HG03060 (cell line): Measurements from ENCODE around the gene RHBDD1.

Experiments
- ATAC-seq: cut with Tn5 transposase; IDR thresholded peaks from one replicate; pipeline ENCODE4 v1.9.1; 2021; ENCODE audit warnings: low read depth, moderate number of reproducible peaks; ENCODE audit not compliant: unreplicated experiment

The RHBDD1 gene

GRCh38 chr2:227016894-227017293 is 181.0 kb downstream of the RHBDD1 start:
- ATAC-seq: no peak

- no peak for ATAC-seq
These were observed 184.6 kb downstream of the RHBDD1 start for GRCh38 chr2:227020416-227020815.

GRCh38 chr2:227022608-227023007 is 186.8 kb downstream of the RHBDD1 start:
- ATAC-seq: no peak

DNA sequence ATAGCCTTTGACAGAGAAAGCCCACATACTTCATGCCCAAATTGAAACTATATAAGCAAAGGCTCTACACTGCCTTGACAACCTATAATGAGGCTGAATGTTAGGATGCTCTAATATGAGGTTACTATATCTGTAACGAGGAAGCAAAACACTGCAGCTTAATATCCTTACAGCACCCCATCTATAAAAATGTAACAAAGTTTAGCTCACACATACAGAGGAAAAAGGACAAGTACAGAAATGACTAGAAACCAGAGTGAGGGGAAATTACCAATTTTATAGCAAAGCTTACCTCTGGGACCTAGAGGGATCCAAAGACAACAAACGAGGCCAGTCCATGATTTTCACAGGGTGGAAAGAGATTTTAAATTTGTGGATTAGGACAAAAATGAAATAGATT is 189.7 kb downstream of the RHBDD1 start:
- ATAC-seq: no peak

- ATAC-seq: no peak
These were observed 193.7 kb downstream of the RHBDD1 start for GRCh38 chr2:227029426-227030105.

DNA sequence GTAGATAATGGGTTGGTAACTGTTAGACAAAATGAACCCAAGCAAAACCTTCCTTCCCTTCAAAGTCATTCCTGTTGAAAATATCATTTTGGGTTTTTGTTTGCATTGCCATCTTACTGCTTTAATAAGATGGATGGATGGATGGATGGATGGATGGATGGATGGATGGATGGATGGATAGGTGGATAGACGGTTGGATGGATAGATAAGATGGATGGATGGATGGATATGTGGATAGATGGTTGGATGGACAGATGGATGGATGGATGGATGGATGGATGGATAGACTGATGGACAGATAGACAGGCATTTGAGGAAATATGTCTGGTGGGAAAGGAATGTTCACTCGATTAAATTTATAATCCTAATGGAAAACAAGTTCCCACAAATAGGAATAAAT is 194.9 kb downstream of the RHBDD1 start:
- no peak for ATAC-seq

- no peak for ATAC-seq
These were observed 195.5 kb downstream of the RHBDD1 start for GRCh38 chr2:227031379-227031778.

GRCh38 chr2:227033471-227034148 is 197.8 kb downstream of the RHBDD1 start:
- ATAC-seq: no peak

DNA sequence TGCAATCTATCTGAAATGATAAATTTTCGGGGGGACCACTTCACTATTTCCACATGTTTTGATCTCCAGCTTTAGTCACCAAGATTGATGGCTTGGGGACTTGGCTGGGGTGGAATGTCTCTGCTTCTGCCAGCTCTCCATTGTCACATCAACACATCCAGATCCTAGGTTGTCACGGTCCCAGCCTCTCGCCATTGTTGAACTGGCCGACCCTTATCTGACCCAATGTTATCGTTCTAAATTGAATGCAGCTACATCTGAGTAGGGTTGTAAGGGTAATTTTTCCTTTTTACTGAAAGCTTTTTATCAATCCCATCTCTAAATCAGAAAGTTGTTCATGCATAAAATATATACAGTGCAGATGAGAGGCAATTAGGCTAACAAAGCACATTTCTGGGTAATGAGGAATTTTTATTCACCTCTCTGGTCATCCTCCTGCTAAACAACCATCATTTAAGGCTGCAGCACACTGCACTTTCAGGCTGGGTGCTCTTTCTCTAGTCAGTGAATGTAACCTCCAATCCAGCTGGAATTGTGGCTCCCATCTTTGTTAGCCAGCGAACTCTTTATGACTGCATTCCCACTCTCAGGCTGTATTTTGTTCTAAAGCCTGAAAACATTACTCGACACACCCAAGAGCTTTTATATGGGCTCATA is 200.0 kb downstream of the RHBDD1 start:
- ATAC-seq: no peak

GRCh38 chr2:227036527-227036926 is 200.7 kb downstream of the RHBDD1 start:
- no peak for ATAC-seq

DNA sequence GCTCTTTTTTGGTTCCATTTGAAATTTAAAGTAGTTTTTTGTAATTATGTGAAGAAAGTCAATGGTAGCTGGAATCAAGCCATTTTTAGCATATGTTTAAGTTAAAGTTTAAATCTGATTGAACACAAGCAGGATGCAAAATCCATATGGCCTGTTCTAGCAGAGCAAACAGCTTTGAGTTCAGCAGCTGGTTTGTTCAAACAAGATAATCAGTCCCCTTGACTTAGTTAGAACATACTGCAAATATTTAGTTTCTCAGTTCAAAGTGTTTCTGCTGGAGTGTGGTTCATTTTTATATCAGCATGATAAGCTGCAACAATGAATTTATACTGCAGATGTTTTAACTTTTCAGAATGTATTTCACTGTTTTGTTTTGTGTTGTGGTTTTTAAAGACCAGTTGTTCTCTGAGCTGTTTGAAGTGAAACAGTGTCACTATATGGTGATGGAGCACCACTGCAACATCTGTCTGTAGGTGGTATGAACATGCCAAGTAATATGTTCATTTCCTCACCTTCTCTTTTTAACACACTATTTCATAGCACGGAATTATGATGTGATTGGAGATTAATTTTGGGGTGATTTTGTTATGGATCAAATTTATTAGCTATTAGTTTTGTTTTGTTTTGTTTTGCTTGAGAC is 202.8 kb downstream of the RHBDD1 start:
- no peak for ATAC-seq

GRCh38 chr2:227043981-227044380 is 208.1 kb downstream of the RHBDD1 start:
- ATAC-seq: no peak
